Immature natural killer cell (primary cell): ENCODE data around the gene S100A3. TPM values are rescaled to one million over a fixed set of nuclear protein-coding genes. Genes with fewer than 3 reads are reported as not detected.
"Not testable (repeated sequence)": the region's sequence is repeated elsewhere in the genome, so short reads cannot be mapped to it uniquely, and the experiment has no call there.

Experiments
- DNase-seq, 3 donors: peaks; one replicate each; pipeline ENCODE4 v3.0.0; 2022; ENCODE audit warnings: mixed read lengths in 1 of 3
- H3K27ac Mint-ChIP-seq, 6 donors: one replicate each; pipeline ENCODE4 v1.8.0; 2020; ENCODE audit warnings: mixed read lengths in 6 of 6, mild to moderate bottlenecking in 5 of 6, inconsistent platforms in 4 of 6, moderate library complexity in 3 of 6
- H3K27me3 Mint-ChIP-seq, 3 donors: one replicate each; pipeline ENCODE4 v1.8.0; 2020 to 2021; ENCODE audit warnings: low read depth in 3 of 3, mild to moderate bottlenecking in 3 of 3, mixed read lengths in 3 of 3, moderate library complexity in 3 of 3, inconsistent platforms in 1 of 3
- H3K36me3 Mint-ChIP-seq, 3 donors: one replicate each; pipeline ENCODE4 v1.8.0; 2020; ENCODE audit warnings: mixed read lengths in 3 of 3, inconsistent platforms in 2 of 3, mild to moderate bottlenecking in 2 of 3
- H3K4me1 Mint-ChIP-seq, 2 donors: one replicate each; pipeline ENCODE4 v1.8.0; 2020; ENCODE audit warnings: inconsistent platforms in 2 of 2, mild to moderate bottlenecking in 2 of 2, mixed read lengths in 2 of 2, moderate library complexity in 1 of 2
- H3K4me3 Mint-ChIP-seq, 5 donors: one replicate each; pipeline ENCODE4 v1.8.0; 2020; ENCODE audit warnings: mild to moderate bottlenecking in 5 of 5, mixed read lengths in 5 of 5, inconsistent platforms in 3 of 5, moderate library complexity in 3 of 5
- H3K9me3 Mint-ChIP-seq, 6 donors: one replicate each; pipeline ENCODE4 v1.8.0; 2020; ENCODE audit warnings: mild to moderate bottlenecking in 6 of 6, mixed read lengths in 6 of 6, inconsistent platforms in 4 of 6, moderate library complexity in 3 of 6
- polyA plus RNA-seq, 3 donors: library from polyadenylated mRNA; unstranded; fragments of 300-500 nt; fragmentation: Illumina TruSeq; gene quantifications; one replicate each; pipeline ENCODE4 v1.2.3, GENCODE V29; 2021

S100A3 gene
- polyA plus RNA-seq, 3 donors from 2014 or later, result not detected

- no peak overlapping the region for H3K27ac Mint-ChIP-seq
- no peaks in the 10 kb centered on the region for H3K9me3 Mint-ChIP-seq
- peaks cover 3 to 20% (median 6%) of the 10 kb centered on the region in 3 donors for H3K27me3 Mint-ChIP-seq
- no peaks in the 10 kb centered on the region for H3K4me1 Mint-ChIP-seq
- DNase-seq, result no peak
- no peaks in the 10 kb centered on the region for H3K36me3 Mint-ChIP-seq
- H3K4me3 Mint-ChIP-seq, result no peak overlapping the region
Observed at GRCh38 chr1:153578490-153578889, 29.4 kb upstream of the S100A3 start.

- Mint-ChIP-seq H3K36me3 (no peaks in the 10 kb centered on the region), H3K27me3 (peaks cover 3 to 20% (median 6%) of the 10 kb centered on the region in 3 donors), H3K4me1 (no peaks in the 10 kb centered on the region), H3K4me3 (no peak overlapping the region), H3K27ac (no peak overlapping the region), H3K9me3 (no peaks in the 10 kb centered on the region)
- DNase-seq, result no peak
Observed at GRCh38 chr1:153577624-153578051, 28.6 kb upstream of the S100A3 start.

GRCh38 chr1:153577138-153577537 is 28.1 kb upstream of the S100A3 start:
- Mint-ChIP-seq H3K27ac (no peak overlapping the region), H3K36me3 (no peaks in the 10 kb centered on the region)
- no peak for DNase-seq

GRCh38 chr1:153575497-153575896 is 26.4 kb upstream of the S100A3 start:
- not testable (repeated sequence) for H3K27ac Mint-ChIP-seq, DNase-seq, H3K4me1 Mint-ChIP-seq, H3K36me3 Mint-ChIP-seq, H3K9me3 Mint-ChIP-seq, H3K4me3 Mint-ChIP-seq
- peaks cover 3 to 22% (median 6%) of the 10 kb centered on the region in 3 donors for H3K27me3 Mint-ChIP-seq

More at GRCh38 chr1:153577138-153577537, 28.1 kb upstream of the S100A3 start:
- Mint-ChIP-seq H3K4me3 (no peak overlapping the region), H3K4me1 (no peaks in the 10 kb centered on the region), H3K9me3 (no peaks in the 10 kb centered on the region), H3K27me3 (peaks cover 3 to 20% (median 6%) of the 10 kb centered on the region in 3 donors)

GRCh38 chr1:153575081-153575491 is 26.0 kb upstream of the S100A3 start:
- H3K9me3 Mint-ChIP-seq, H3K36me3 Mint-ChIP-seq, DNase-seq, H3K27ac Mint-ChIP-seq, H3K4me3 Mint-ChIP-seq, H3K4me1 Mint-ChIP-seq: not testable (repeated sequence)
- peaks cover 3 to 22% (median 6%) of the 10 kb centered on the region in 3 donors for H3K27me3 Mint-ChIP-seq

GRCh38 chr1:153573351-153573750 is 24.3 kb upstream of the S100A3 start:
- Mint-ChIP-seq H3K4me1 (peaks cover 4 to 5% of the 10 kb centered on the region in 2 donors), H3K27ac (peak overlapping the region in 1 of 6 donors; percentile 11), H3K4me3 (no peak overlapping the region), H3K27me3 (peaks cover 1 to 15% (median 5%) of the 10 kb centered on the region in 3 donors), H3K36me3 (no peaks in the 10 kb centered on the region), H3K9me3 (no peaks in the 10 kb centered on the region)
- DNase-seq, result no peak

- Mint-ChIP-seq H3K27me3 (peaks cover under 1 to 12% (median 5%) of the 10 kb centered on the region in 3 donors), H3K4me1 (peaks cover 10 to 12% of the 10 kb centered on the region in 2 donors), H3K27ac (no peak overlapping the region), H3K9me3 (no peaks in the 10 kb centered on the region), H3K36me3 (no peaks in the 10 kb centered on the region), H3K4me3 (no peak overlapping the region)
- peak in 1 of 3 donors; percentile 12 for DNase-seq
Observed at GRCh38 chr1:153572569-153573015, 23.5 kb upstream of the S100A3 start.

GRCh38 chr1:153571706-153572105 is 22.6 kb upstream of the S100A3 start:
- no peak for DNase-seq
- H3K4me1 Mint-ChIP-seq, result peaks cover 15 to 20% of the 10 kb centered on the region in 2 donors
- no peak overlapping the region for H3K4me3 Mint-ChIP-seq
- H3K9me3 Mint-ChIP-seq, result no peaks in the 10 kb centered on the region
- H3K36me3 Mint-ChIP-seq, result no peaks in the 10 kb centered on the region
- peaks cover 0 to 8% (median 2%) of the 10 kb centered on the region in 3 donors for H3K27me3 Mint-ChIP-seq
- no peak overlapping the region for H3K27ac Mint-ChIP-seq

GRCh38 chr1:153570874-153571273 is 21.8 kb upstream of the S100A3 start:
- H3K4me1 Mint-ChIP-seq, result peaks cover 22 to 29% of the 10 kb centered on the region in 2 donors
- no peaks in the 10 kb centered on the region for H3K9me3 Mint-ChIP-seq
- H3K27me3 Mint-ChIP-seq, result peaks cover 0 to 5% (median 2%) of the 10 kb centered on the region in 3 donors
- peak overlapping the region in 1 of 6 donors; percentile 59 for H3K27ac Mint-ChIP-seq
- DNase-seq, result no peak
- no peak overlapping the region for H3K4me3 Mint-ChIP-seq
- H3K36me3 Mint-ChIP-seq, result no peaks in the 10 kb centered on the region

- Mint-ChIP-seq H3K4me3 (no peak overlapping the region), H3K9me3 (no peaks in the 10 kb centered on the region), H3K27ac (peak overlapping the region in 1 of 6 donors; percentile 65)
Observed at GRCh38 chr1:153569465-153569864, 20.4 kb upstream of the S100A3 start.

GRCh38 chr1:153568367-153569099 is 19.5 kb upstream of the S100A3 start:
- H3K4me3 Mint-ChIP-seq, result peak overlapping the region in 3 of 5 donors; percentile 48 to 60 (median 54)
- peaks cover 27 to 33% of the 10 kb centered on the region in 2 donors for H3K4me1 Mint-ChIP-seq
- no peaks in the 10 kb centered on the region for H3K9me3 Mint-ChIP-seq
- DNase-seq, result peak; percentile 77 to 81 (median 79)
- H3K27ac Mint-ChIP-seq, result peak overlapping the region in 5 of 6 donors; percentile 1 to 68 (median 23)
- H3K27me3 Mint-ChIP-seq, result peaks cover 0 to 5% (median 2%) of the 10 kb centered on the region in 3 donors
- no peaks in the 10 kb centered on the region for H3K36me3 Mint-ChIP-seq

More at GRCh38 chr1:153569465-153569864, 20.4 kb upstream of the S100A3 start:
- DNase-seq, result no peak
- Mint-ChIP-seq H3K4me1 (peaks cover 27 to 33% of the 10 kb centered on the region in 2 donors), H3K27me3 (peaks cover 0 to 5% (median 2%) of the 10 kb centered on the region in 3 donors), H3K36me3 (no peaks in the 10 kb centered on the region)

GRCh38 chr1:153567621-153568366 is 18.7 kb upstream of the S100A3 start:
- Mint-ChIP-seq H3K4me1 (peaks cover 27 to 33% of the 10 kb centered on the region in 2 donors), H3K9me3 (no peaks in the 10 kb centered on the region), H3K27me3 (peaks cover 0 to 5% (median 2%) of the 10 kb centered on the region in 3 donors), H3K36me3 (no peaks in the 10 kb centered on the region), H3K4me3 (peak overlapping the region in 1 of 5 donors; percentile 4), H3K27ac (peak overlapping the region in 3 of 6 donors; percentile 64 to 69 (median 67))
- peak in 1 of 3 donors; percentile 2 for DNase-seq

- H3K36me3 Mint-ChIP-seq, result no peaks in the 10 kb centered on the region
- peak overlapping the region; percentile 83 to 97 (median 92) for H3K27ac Mint-ChIP-seq
- no peaks in the 10 kb centered on the region for H3K9me3 Mint-ChIP-seq
- H3K27me3 Mint-ChIP-seq, result peaks cover 0 to 5% (median 2%) of the 10 kb centered on the region in 3 donors
- peak overlapping the region in 4 of 5 donors; percentile 4 to 69 (median 30) for H3K4me3 Mint-ChIP-seq
- peaks cover 27 to 33% of the 10 kb centered on the region in 2 donors for H3K4me1 Mint-ChIP-seq
- peak; percentile 53 to 69 (median 53) for DNase-seq
Observed at GRCh38 chr1:153566414-153567371, 17.6 kb upstream of the S100A3 start.
